Neural cell (in vitro differentiated cells): ENCODE results near the gene PSENEN. TPM values are rescaled to one million over a fixed set of nuclear protein-coding genes. Genes with fewer than 3 reads are reported as not detected.

ENCODE experiments used
- H2AFZ ChIP-seq: fragments of 200-600, 300-800 bp; sonication (generic), shearing (Covaris generic); 2 replicates; pipeline ENCODE4 v1.6.0; 2014; ENCODE audit warnings: low read depth, mild to moderate bottlenecking, antibody characterized with exemption, low read length, moderate library complexity
- H3F3A ChIP-seq: fragments of 200-600 bp; shearing (Covaris generic); 2 replicates; pipeline ENCODE4 v1.6.1; 2016; ENCODE audit warnings: mild to moderate bottlenecking, moderate library complexity, mixed read lengths, antibody characterized with exemption, low read length; ENCODE audit not compliant: insufficient read depth, poor library complexity, severe bottlenecking
- H3K27ac ChIP-seq: fragments of 200-600, 300-800 bp; sonication (generic), shearing (Covaris generic); 2 replicates; pipeline ENCODE4 v1.5.1; 2014; ENCODE audit warnings: mild to moderate bottlenecking, low read length, moderate library complexity
- H3K27me3 ChIP-seq: fragments of 300-800, 200-600 bp; sonication (generic), shearing (Covaris generic); 2 replicates; pipeline ENCODE4 v1.6.0; 2014; ENCODE audit warnings: mild to moderate bottlenecking, low read depth, low read length, moderate library complexity; ENCODE audit not compliant: insufficient read depth
- H3K36me3 ChIP-seq: fragments of 300-800, 200-600 bp; sonication (generic), shearing (Covaris generic); 2 replicates; pipeline ENCODE4 v1.5.1; 2014; ENCODE audit warnings: mild to moderate bottlenecking, antibody characterized with exemption, low read length, moderate library complexity; ENCODE audit not compliant: insufficient read depth
- H3K4me2 ChIP-seq: fragments of 300-800, 200-600 bp; sonication (generic), shearing (Covaris generic); 2 replicates; pipeline ENCODE4 v1.6.0; 2014; ENCODE audit warnings: mild to moderate bottlenecking, low read length
- H3K4me3 ChIP-seq: fragments of 300-800, 200-600 bp; sonication (generic), shearing (Covaris generic); 2 replicates; pipeline ENCODE4 v1.5.1; 2014; ENCODE audit warnings: mild to moderate bottlenecking, low read length, moderate library complexity
- H3K79me2 ChIP-seq: fragments of 200-600 bp; shearing (Covaris generic); replicated peaks from 2 replicates; pipeline ENCODE4 v1.6.0; 2014; ENCODE audit warnings: mild to moderate bottlenecking, low read length, moderate library complexity; ENCODE audit not compliant: insufficient read depth
- H3K9ac ChIP-seq: fragments of 300-800, 200-600 bp; sonication (generic), shearing (Covaris generic); 2 replicates; pipeline ENCODE4 v1.6.1; 2016; ENCODE audit warnings: mild to moderate bottlenecking, low read length, mixed read lengths
- H3K9me2 ChIP-seq: fragments of 200-600 bp; shearing (Covaris generic); 2 replicates; pipeline ENCODE4 v1.6.1; 2016; ENCODE audit warnings: mild to moderate bottlenecking, low read length, mixed read lengths; ENCODE audit not compliant: insufficient read depth
- H3K9me3 ChIP-seq: fragments of 200-600, 300-800 bp; sonication (generic), shearing (Covaris generic); 2 replicates; pipeline ENCODE4 v1.6.1; 2016; ENCODE audit warnings: mild to moderate bottlenecking, mixed run types, low read length, moderate library complexity, mixed read lengths
- H4K20me1 ChIP-seq: fragments of 200-600 bp; shearing (Covaris generic); 2 replicates; pipeline ENCODE4 v1.6.1; 2016; ENCODE audit warnings: mild to moderate bottlenecking, mixed run types; ENCODE audit not compliant: insufficient read depth
- EP300 ChIP-seq: fragments of 450-650 bp; conservative IDR thresholded peaks from 2 replicates; pipeline ENCODE4 v1.6.1; 2014; ENCODE audit warnings: antibody characterized with exemption, mild to moderate bottlenecking, moderate library complexity; ENCODE audit not compliant: poor library complexity, severe bottlenecking
- EZH2 ChIP-seq: fragments of 200-600, 300-800 bp; shearing (Covaris generic), sonication (generic); IDR thresholded peaks from 2 replicates; pipeline ENCODE4 v1.6.1; 2014; ENCODE audit warnings: antibody characterized with exemption, low read length, borderline replicate concordance, mild to moderate bottlenecking; ENCODE audit not compliant: insufficient read depth, poor library complexity, severe bottlenecking
- MXI1 ChIP-seq: fragments of 450-650 bp; conservative IDR thresholded peaks from 2 replicates; pipeline ENCODE4 v1.6.1; 2014; ENCODE audit warnings: antibody characterized with exemption, mild to moderate bottlenecking; ENCODE audit not compliant: poor library complexity, severe bottlenecking
- POLR2AphosphoS5 ChIP-seq: IDR thresholded peaks from 2 replicates; pipeline ENCODE4 v1.6.1; 2012
- RAD21 ChIP-seq: fragments of 450-650 bp; conservative IDR thresholded peaks from 2 replicates; pipeline ENCODE4 v1.6.1; 2014; ENCODE audit warnings: antibody characterized with exemption, mild to moderate bottlenecking, moderate library complexity
- SMC3 ChIP-seq: fragments of 450-650 bp; conservative IDR thresholded peaks from 2 replicates; pipeline ENCODE4 v1.6.1; 2014; ENCODE audit warnings: antibody characterized with exemption, mild to moderate bottlenecking, moderate library complexity; ENCODE audit not compliant: poor library complexity
- TAF1 ChIP-seq: IDR thresholded peaks from 2 replicates; pipeline ENCODE4 v1.6.1; 2012; ENCODE audit warnings: low read depth
- polyA plus RNA-seq: library from polyadenylated mRNA; depleted of rRNA; stranded (reverse); fragments of >200 nt; gene quantifications from 2 replicates; pipeline ENCODE4 v1.2.3, GENCODE V29; 2014
- TF ChIP-seq, protein P1 (sequence below): fragments of 450-650 bp; IDR thresholded peaks from 2 replicates; pipeline ENCODE4 v1.5.1; 2014; ENCODE audit warnings: antibody characterized with exemption, mild to moderate bottlenecking, moderate library complexity; ENCODE audit not compliant: poor library complexity, severe bottlenecking
- TF ChIP-seq, protein P2 (sequence below): IDR thresholded peaks from 2 replicates; pipeline ENCODE4 v1.6.1; 2012; ENCODE audit warnings: borderline replicate concordance

PSENEN gene
- polyA plus RNA-seq, 1 donor from 2014 or later: 46.2 TPM

DNA sequence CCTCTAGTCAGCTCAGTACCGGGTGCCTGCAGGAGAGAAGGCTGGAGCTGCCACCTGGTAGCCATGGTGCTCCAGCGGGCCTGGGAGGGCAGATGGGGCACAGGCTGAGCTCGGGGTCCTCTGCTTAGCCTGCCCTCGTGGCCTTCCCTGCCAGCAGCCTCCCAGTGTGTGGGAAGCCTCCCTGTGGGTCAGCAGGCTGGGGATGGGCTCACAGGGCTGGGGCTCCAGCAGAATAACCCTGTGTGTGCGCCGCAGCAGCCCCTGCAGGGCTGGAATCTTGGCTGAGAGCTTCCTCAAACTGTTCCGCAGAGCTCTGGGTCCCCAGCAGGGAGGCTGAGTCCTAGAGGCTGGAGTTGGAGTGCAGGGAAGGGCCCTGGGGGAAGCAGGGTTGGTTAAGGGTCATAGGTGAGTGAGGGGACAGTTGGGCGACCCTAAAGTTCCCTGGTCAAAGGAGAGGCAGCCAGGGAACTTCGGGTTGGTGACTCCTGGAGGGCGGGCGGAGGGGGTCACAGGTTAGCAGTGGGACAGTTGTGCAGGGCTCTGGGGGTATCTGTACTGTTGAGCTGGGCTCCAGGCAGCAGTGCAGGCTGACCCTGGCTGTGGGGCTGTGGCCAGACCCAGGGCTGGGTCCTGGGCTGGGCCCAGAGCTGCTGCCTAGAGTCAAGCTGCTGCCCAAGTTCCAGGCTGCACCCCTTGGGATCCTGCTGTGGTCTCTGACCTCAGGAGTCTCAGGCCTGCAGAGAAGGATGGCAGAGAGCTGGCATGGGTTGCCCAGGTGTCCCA lies 43.9 kb downstream of the PSENEN start:
- Histone ChIP-seq H3K9me3 (no peaks in the 10 kb centered on the region), H3K4me2 (no peak overlapping the region), H3F3A (no peaks in the 10 kb centered on the region), H3K9me2 (no peaks in the 10 kb centered on the region), H4K20me1 (no peaks in the 10 kb centered on the region), H3K4me3 (no peak overlapping the region), H3K27me3 (no peaks in the 10 kb centered on the region), H3K9ac (no peak overlapping the region), H3K79me2 (no peaks in the 10 kb centered on the region), H2AFZ (no peak overlapping the region), H3K36me3 (no peaks in the 10 kb centered on the region), H3K27ac (no peak overlapping the region)
- TF ChIP-seq, protein P1, sequence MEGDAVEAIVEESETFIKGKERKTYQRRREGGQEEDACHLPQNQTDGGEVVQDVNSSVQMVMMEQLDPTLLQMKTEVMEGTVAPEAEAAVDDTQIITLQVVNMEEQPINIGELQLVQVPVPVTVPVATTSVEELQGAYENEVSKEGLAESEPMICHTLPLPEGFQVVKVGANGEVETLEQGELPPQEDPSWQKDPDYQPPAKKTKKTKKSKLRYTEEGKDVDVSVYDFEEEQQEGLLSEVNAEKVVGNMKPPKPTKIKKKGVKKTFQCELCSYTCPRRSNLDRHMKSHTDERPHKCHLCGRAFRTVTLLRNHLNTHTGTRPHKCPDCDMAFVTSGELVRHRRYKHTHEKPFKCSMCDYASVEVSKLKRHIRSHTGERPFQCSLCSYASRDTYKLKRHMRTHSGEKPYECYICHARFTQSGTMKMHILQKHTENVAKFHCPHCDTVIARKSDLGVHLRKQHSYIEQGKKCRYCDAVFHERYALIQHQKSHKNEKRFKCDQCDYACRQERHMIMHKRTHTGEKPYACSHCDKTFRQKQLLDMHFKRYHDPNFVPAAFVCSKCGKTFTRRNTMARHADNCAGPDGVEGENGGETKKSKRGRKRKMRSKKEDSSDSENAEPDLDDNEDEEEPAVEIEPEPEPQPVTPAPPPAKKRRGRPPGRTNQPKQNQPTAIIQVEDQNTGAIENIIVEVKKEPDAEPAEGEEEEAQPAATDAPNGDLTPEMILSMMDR: no peak
- TF ChIP-seq, protein P2, sequence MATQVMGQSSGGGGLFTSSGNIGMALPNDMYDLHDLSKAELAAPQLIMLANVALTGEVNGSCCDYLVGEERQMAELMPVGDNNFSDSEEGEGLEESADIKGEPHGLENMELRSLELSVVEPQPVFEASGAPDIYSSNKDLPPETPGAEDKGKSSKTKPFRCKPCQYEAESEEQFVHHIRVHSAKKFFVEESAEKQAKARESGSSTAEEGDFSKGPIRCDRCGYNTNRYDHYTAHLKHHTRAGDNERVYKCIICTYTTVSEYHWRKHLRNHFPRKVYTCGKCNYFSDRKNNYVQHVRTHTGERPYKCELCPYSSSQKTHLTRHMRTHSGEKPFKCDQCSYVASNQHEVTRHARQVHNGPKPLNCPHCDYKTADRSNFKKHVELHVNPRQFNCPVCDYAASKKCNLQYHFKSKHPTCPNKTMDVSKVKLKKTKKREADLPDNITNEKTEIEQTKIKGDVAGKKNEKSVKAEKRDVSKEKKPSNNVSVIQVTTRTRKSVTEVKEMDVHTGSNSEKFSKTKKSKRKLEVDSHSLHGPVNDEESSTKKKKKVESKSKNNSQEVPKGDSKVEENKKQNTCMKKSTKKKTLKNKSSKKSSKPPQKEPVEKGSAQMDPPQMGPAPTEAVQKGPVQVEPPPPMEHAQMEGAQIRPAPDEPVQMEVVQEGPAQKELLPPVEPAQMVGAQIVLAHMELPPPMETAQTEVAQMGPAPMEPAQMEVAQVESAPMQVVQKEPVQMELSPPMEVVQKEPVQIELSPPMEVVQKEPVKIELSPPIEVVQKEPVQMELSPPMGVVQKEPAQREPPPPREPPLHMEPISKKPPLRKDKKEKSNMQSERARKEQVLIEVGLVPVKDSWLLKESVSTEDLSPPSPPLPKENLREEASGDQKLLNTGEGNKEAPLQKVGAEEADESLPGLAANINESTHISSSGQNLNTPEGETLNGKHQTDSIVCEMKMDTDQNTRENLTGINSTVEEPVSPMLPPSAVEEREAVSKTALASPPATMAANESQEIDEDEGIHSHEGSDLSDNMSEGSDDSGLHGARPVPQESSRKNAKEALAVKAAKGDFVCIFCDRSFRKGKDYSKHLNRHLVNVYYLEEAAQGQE: no peak
- TF ChIP-seq MXI1: no peak
- TF ChIP-seq TAF1: no peak

DNA sequence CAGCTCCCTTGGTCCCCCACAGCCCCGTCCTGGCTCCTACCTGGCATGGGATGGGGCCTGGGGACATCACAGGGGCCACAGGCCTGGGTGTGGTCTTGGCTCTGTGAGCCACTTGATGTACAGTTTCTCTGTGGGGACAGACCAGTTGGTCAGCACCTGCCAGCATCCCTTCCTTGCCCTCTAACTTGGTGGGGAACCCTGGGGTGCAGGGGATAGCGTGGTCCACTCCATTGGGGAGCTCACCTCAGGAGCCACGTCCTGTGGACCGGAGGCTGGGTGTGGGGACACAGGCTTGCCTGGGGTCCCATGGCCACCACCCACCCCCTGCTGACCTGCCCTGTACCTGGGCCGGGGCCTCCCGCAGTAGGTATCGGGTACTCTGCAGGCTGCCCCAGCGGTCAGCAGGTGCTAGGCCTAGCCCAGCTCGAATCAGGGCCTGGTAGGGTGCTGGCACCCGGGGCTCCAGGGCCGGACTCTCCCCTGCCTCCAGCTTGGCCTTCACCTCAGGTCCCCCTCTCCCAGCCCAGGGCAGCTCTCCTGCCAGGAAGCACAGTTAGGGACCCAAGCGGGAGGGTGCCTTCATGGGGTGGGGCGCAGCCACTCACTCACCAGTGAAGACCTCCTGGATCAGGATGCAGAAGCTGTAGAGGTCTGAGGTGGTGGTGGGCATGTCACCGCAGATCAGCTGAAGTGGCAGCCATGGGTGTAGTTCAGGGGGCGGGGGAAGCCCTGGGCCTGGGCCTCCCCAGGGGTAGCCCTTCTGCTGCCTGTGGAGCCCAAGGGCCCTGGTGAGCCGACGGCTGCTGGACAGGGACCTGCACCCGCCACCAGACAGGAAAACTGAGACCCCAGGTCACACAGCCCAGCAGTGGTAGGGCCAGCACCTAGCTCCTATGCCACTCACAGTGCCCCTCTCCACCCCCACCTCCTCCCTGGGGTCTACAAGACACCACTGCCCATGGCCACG lies 44.8 kb downstream of the PSENEN start:
- no peak overlapping the region for H3K9ac ChIP-seq
- TF ChIP-seq EP300: no peak
- TF ChIP-seq, protein P1: no peak
- no peak for TF ChIP-seq POLR2AphosphoS5
- TF ChIP-seq EZH2: no peak
- no peak for TF ChIP-seq RAD21
- TF ChIP-seq, protein P2: no peak
- TF ChIP-seq SMC3: no peak
- TF ChIP-seq MXI1: no peak
- no peak for TF ChIP-seq TAF1
- no peaks in the 10 kb centered on the region for H3K9me3 ChIP-seq
- H3K79me2 ChIP-seq: no peaks in the 10 kb centered on the region
- H3K36me3 ChIP-seq: no peaks in the 10 kb centered on the region
- H3K4me2 ChIP-seq: no peak overlapping the region
- H3K27me3 ChIP-seq: no peaks in the 10 kb centered on the region
- no peaks in the 10 kb centered on the region for H4K20me1 ChIP-seq
- H3K4me3 ChIP-seq: no peak overlapping the region
- H2AFZ ChIP-seq: no peak overlapping the region
- H3K27ac ChIP-seq: no peak overlapping the region
- H3K9me2 ChIP-seq: no peaks in the 10 kb centered on the region
- no peaks in the 10 kb centered on the region for H3F3A ChIP-seq
